Right renal pelvis (tissue), 4 donors: ENCODE data around the gene TCERG1. TPM values are rescaled to one million over a fixed set of nuclear protein-coding genes. Genes with fewer than 3 reads are reported as not detected.
"Not testable (repeated sequence)": the region's sequence is repeated elsewhere in the genome, so short reads cannot be mapped to it uniquely, and the experiment has no call there.

ENCODE experiments used
- DNase-seq, 4 donors: peaks; one replicate each; pipeline ENCODE4 v3.0.0-alpha.2; 2013; ENCODE audit warnings: low read depth in 4 of 4, low spot score in 3 of 4, missing footprints in 1 of 4
- polyA plus RNA-seq, 4 donors: library from polyadenylated mRNA; unstranded; fragments of 120-200 nt; gene quantifications; one replicate each; pipeline ENCODE4 v1.2.1, GENCODE V29; 2013; ENCODE audit not compliant: insufficient read length in 4 of 4

The TCERG1 gene
- polyA plus RNA-seq, 4 donors = 101 to 126 (median 116) TPM

DNA sequence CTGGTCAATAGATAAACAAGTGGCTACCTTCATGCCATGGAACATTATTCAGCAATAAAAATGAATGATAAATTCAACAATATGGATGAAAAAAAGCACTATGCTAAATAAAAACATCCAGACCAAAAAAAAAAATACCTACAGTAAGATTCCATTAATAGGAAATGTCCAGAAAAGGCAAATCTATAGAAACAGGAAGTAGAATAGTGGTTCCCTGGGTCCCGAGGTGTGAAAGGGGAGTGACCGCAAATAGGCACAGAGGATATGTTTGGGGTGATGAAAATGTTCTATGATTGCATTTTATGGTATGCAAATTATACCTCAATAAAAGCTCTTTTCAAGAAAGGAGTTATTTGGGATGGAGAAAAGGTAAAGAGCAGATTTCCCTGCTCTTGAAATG, 72.4 kb downstream of the TCERG1 start:
- DNase-seq = no peak

DNA sequence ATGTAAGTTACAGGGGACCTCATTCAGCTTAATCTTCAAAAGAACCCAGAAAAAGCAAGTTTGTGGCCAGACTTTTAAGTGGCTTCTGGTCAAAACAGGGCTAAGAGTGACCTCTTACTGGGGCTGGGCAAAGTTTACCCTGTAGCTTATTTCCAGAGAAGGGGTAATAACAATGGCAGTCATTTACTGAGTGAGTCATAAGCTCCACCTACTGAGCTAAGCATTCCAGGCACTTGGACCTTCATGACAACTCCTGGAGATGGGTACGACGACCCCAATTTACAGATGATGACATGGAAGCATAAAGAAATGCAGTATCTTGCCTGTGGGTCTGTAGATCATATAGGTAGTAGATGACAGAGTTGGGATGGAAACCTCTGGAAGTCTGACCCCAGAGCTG, 73.6 kb downstream of the TCERG1 start:
- no peak for DNase-seq

DNA sequence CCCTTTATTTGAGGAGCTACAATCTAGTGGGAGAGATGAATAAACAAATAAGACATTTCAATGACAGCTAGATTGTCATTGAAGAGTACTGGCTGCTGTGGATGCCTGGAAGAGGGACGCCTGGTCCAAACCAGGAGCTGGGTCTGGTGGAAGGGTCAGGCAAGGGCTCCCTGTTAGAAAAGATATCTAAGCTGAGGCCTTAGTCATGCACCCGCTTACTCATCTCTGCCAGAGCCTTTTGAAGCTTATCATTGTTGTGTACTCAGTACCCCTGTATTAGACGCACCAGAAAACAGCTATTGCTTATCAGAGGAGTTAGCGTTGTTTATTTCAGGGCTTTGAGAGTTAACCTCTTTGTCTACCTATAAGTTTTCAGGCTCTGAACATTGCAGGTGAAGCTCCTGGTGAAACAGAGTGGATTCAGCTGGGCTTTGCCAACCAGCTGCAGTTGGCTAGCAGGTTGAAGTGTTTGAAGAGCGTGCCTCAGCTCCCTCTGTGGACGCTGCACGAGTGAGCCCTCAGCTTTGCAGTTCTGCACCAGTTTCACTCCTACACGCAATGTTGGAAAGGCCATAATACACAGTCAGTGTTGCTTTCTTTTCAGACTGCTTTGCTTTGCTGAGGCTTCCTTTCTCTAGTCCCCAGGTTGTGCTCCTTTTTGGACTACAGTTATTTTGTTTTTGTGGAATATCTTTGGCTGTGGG, 74.4 kb downstream of the TCERG1 start:
- DNase-seq = no peak

DNA sequence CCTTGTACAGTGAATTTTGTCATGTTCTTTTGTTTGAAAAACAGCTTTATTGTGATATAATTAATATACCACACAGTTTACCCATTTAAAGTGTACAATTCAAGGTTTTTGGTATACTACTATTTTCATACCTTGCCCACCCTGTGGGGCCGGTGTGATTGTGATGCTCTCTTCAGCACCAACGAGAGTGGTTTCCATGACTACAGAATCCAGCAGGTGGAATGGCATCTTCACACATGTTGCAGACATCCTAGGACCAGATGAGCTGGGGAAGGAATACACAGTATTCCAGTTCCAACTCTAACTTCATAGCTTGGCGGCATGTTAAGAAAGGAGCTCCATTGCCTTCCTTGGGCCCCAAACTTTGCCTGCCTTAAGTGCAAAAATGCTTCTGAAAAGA, 76.6 kb downstream of the TCERG1 start:
- DNase-seq = no peak

DNA sequence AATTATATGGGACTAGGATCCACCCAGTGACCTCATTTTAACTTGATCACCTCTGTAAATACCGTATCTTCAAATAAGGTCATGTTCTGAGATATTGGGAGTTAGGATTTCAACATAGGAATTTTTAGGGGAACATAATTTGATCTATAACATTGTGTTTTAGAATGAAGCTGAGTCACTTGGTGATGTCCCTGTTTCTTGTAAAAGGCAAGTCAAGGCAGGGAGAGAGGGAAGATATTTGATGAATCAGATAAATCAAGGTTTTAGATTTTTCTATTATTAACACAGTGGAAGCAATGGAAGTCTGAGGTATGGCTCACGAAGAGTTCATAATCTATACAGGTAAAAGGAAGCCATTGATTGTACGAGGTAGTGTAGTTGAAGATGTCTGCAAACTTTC, 80.7 kb downstream of the TCERG1 start:
- no peak for DNase-seq

DNA sequence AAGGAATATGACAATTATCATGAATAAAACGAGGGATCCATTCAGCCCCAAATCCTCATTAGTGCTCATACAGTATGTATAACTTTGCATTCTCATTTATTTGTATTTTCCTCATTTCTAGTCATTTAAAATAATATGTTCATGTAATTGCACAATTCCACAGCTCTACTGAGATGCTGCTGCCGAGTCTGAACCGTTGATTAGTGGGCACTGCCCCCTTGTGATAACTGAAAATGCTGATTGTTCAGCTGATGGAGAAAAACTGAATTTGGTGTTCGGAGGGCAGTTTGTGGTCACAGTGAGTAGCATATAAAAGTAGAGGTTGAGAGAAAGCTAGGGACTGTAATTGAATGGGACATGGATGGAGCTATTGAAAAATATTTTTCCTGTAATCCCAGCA, 81.1 kb downstream of the TCERG1 start:
- no peak for DNase-seq

DNA sequence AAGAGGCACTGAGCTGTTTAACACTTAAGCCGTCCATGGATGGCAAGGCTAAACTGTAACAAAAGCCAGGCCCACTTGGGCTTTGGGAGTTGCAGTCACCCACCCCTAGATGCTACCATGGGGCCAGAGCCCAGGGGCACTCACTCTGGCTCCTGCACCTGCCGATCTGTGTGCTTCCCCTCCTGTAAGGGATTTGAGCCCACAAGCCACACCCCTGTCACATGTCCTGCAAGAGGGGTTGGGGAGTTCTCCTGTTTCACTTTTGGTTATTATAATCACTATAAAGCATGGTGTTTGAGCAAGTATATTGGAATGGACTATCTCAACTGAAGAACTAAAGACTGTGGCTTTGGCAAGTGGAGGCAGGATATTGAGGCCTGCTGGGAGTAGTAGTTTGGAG, 82.9 kb downstream of the TCERG1 start:
- DNase-seq = no peak

DNA sequence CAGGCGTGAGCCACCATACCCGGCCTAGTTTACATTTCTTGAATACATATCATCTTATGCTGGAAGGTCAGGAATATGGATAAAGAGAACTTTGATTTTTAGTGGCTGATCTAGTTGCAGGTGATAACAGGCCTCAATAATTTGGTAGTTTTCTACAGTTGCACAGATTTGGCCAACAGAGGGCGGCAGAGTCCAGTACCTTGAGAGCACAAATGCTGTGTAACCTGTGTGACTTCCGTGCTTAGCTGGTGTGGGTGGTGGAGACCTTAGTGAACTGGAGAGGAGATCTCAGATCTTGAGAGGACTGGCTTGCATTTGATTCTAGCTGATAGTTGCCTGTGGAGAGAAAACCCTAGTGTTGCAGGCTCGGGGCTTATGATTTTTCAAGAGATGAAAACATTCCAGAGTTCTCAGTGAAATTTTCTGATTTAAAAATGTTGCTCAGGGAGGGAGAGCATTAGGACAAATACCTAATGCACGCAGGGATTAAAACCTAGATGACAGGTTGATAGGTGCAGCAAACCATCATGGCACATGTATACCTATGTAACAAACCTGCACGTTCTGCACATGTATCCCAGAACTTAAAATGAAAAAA, 86.2 kb downstream of the TCERG1 start:
- peak; percentile 30 to 44 (median 34) for DNase-seq

DNA sequence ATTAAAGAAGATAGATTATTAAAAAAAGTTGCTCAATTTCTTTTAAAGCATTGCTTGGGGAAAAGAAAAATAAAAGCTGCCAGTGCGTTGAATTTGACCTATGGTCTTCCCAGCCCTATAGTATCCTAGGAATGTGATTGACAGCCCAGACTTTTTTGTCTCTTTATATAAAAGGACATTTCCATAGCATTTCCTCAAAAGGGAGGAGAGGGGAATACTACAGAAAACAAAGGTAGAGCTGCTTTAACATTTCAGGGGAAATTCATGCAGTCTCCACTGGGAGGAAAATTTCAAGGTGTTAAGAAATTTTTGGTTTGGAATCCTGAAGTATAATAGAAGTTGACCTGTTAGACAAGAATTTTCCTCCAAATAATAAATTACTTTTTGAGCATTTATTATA, 86.7 kb downstream of the TCERG1 start:
- DNase-seq = no peak

DNA sequence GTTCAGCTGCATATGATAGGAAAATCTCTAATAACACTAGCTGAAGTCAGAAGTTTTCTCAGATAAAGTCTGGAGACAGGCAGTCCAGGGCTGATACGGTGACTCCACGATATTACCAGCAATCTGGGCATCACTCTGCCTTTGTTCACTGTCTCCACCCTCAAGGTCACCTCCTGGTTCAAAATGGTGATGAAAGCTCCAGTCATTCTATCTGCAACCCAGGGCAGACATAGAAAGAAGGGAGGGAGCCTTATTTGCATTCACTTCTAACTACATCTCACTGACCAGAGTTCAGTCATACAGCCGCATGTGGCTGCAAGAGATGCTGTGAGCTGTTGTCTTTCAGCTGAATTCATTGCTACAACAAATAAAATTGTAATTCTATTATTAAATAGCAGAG, 91.3 kb downstream of the TCERG1 start:
- DNase-seq = no peak

DNA sequence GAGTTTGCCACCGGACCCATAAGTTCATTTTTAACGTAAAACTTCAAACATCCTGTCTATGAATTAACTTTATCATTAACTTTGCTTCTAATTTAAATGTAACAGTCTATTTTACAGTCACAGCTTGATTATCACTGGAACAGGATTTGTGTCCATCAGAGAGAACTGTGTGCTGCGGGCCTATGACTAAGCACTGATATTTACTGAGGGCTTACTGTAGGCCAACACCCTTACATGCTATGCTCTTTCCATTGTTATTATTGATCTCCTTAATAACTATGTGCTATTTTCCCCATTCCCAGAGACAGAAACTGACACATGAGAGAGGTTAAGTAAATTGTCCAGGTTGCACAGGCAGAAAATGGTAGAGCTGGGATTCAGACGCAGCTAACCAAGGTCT, 92.8 kb downstream of the TCERG1 start:
- no peak for DNase-seq

DNA sequence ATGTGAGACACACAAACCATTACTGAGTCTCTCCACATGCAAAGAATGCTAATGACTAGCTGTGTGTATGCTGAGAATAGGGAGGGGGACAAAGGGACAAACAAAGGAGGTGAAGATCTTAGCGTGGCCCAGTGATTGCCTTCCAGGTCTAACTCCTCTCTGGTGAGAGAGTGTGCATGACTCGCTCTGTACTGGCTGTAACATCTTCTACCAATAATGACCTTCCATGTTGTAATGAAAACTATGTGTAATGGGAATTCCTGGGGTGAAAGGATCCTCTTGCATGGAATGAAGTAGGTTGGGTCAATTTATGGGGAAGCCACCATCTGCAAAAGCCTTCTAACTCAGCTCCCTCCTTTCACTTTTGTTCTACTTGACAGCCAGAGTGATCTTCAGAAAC, 93.3 kb downstream of the TCERG1 start:
- DNase-seq = no peak

DNA sequence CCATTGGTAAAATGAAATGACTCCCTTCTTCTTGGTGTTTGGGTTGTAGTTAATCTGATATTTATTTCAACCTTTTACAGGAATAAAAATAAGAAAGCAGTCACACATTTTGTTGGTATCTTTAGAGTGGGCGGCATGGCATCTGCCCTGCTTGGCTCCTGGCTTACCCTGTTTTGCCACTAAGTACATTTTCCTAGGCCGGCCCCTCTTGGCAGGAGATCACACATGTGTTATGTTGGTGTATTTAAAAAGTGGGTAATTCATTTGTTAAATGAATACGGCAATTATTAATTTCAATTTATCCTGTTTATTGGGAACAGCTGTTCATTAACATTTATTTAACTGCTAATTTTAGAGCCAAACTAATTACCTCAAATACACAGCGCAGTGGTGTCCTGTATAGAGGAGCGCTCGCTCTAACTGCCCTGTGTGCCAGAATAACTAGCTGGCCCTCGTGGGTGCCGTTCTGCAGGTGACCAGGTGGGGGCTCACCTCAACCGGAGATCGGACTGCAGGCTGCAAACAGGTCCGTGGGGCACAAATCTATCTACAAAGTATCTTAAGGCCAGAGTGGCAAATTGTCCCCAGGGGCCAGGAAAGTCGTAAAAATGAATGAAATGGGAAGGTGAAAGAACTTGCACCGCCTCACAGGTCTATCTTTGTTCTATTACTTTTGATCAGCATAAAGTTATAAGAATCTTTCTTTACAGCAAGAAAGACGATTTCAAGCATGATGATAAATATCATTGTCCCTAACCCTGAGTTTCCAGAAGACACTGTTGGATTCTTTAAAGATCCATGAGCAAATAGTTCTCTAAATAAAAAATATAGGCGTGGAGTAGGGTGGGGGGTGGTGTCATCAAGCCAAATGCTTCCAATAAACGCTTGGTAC, 95.1 kb downstream of the TCERG1 start:
- DNase-seq = peak in 3 of 4 donors; percentile 18 to 44 (median 38)

DNA sequence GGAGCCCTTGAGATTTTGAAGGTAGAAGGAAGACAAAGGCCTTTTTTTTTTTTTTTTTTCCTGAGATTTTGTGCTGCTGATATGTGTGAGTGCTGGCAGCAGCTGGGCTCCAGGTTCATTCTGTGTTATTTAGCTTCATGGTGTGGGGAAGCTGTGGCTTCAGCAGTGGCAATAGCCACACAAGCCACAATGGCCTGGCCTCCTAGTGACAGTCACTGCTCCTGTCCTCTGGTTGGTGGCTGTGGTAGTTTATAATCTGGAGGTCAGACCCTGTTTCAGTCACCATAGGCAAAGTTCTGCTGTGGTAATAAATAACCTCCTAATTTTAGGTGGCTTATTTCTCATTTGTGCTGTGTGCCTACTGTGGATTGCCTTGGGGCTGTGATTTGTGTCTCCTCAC, 97.1 kb downstream of the TCERG1 start:
- no peak for DNase-seq

DNA sequence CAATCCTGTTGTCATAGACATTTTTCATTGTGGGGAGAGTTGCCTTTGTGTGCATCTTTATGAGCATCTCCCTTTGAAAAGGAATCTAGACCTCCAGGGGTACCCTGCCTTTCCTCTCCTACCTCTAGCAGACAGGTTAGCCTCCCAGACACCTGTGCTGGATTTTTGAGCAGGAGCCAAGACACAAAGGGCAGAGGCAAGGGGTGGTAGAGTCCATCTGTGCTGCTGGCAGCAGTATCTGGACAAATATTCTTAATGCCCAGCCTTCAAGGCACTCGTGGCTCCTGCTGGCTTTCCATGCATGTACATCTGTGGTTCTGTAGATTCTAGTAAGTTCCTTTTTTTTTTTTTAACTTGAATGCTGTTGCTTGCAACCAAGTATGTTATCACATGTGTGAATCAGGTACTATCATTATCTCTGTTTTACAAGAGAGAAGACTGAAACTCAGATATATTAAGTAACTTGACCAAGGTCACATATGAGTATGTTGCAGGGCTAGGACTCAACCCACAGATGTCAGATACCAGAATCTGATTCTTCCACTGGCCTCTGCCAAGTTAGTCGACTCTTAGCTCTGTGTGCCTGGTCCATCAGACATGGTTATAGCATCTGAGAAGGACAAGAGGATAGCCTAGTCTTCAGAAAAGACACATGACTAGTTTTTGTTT, 101.8 kb downstream of the TCERG1 start:
- no peak for DNase-seq

DNA sequence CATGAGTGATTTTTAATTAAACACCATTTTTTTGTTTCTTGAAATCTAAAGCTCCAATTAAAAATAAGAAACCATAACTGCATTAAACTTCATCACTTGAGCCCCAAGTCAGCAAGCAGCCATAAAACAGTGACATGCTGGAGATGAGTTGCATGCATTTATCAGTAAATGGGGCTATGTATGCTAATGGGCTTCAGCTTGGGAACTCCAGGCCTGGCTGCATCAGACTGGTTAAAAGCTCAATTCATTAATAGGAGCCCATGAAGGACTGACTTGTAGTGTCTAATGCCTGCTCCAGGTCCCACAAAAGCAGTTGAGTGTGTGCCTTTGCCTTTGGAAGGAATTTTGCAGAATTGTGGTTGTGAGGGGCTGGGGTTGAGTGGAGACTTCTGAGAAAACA, 102.5 kb downstream of the TCERG1 start:
- no peak for DNase-seq

DNA sequence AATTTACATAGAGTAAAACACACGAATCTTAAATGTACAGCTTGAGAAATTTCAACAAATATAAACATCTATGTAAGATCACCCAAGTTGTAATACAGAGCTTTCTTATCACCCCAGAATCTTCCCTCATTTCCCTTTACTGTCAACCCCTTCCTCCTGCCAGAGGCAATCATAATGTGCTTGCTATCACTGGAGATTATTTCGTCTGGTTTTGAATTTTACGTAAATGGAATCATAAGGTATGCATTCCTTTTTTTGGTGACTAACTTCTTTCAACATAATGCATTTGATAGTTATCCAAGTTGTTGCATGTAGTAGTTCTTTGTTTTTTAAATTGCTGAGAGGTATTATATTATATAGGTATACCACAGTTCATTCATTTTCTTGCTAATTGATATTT, 106.3 kb downstream of the TCERG1 start:
- DNase-seq = no peak

DNA sequence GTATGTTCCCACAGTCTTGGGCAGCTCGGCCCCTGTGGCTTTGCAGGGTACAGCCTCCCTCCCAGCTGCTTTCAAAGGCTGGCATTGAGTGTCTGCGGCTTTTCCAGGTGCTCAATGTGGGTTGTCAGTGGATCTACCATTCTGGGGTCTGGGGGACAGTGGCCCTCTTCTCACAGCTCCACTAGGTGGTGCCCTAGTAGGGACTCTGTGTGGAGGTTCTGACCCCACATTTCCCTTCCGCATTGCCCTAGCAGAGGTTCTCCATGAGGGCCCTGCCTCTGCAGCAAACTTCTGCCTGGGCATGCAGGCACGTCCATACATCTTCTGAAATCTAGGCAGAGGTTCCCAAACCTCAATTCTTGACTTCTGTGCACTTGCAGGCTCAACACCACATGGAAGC, 109.8 kb downstream of the TCERG1 start:
- not testable (repeated sequence) for DNase-seq

DNA sequence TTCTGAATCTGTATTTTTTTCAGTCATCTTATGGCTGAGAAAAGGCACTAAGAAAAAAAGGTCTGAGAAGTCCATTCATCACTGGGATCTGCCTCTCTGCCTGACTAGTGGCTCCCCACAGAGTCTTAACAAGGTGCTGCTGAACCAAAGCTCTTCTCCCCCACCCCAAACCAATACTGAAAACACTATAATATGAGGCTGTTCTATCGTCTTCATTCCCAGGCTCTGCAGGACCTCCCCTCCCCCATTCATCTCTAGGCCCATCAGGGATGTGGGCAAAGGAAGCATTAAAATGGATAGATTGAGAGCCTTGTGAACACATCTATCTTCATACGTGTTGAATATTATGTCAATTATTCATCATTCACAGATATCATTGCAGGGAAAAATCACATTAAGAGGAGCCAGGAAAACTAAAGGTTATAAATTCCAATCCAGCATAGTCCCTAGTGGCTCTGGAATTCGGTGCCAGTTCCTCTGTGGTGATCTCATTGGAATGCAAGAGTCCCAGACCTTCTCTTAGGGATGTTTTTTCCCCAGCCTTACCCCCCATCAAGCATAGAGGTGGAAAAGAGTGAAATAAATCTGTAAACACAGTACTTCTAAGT, 113.2 kb downstream of the TCERG1 start:
- DNase-seq = no peak
